GM23338 (cell line): ENCODE data around the gene INO80. TPM values are rescaled to one million over a fixed set of nuclear protein-coding genes. Genes with fewer than 3 reads are reported as not detected.

Experiments
- ATAC-seq: fragments of 200-7000 bp; cut with Tn5 transposase; 3 replicates; pipeline ENCODE4 v1.9.1; 2020
- DNase-seq: peaks from one replicate; pipeline ENCODE4 v3.0.0-alpha.2; 2015; ENCODE audit warnings: low spot score
- H2AFZ ChIP-seq: fragments of 200-600 bp; sonication (generic); 2 replicates; pipeline ENCODE4 v1.8.0; 2016; ENCODE audit warnings: antibody characterized with exemption, mild to moderate bottlenecking, moderate library complexity
- H3F3A ChIP-seq: fragments of 200-600 bp; sonication (generic); replicated peaks from 2 replicates; pipeline ENCODE4 v1.8.0; 2017; ENCODE audit warnings: antibody characterized with exemption, mixed run types, low read depth
- H3K27ac ChIP-seq: fragments of 200-600 bp; sonication (generic); 2 replicates; pipeline ENCODE4 v1.6.1; 2016; ENCODE audit warnings: low read depth
- H3K27me3 ChIP-seq: fragments of 200-600 bp; sonication (generic); 2 replicates; pipeline ENCODE4 v1.8.0; 2016; ENCODE audit warnings: mild to moderate bottlenecking, mixed run types, moderate library complexity; ENCODE audit not compliant: insufficient read depth
- H3K36me3 ChIP-seq: fragments of 200-600 bp; sonication (generic); 2 replicates; pipeline ENCODE4 v1.8.0; 2016; ENCODE audit warnings: mild to moderate bottlenecking; ENCODE audit not compliant: insufficient read depth
- H3K4me1 ChIP-seq: fragments of 200-600 bp; sonication (generic); 2 replicates; pipeline ENCODE4 v1.8.0; 2016; ENCODE audit warnings: mild to moderate bottlenecking, moderate library complexity; ENCODE audit not compliant: insufficient read depth
- H3K4me2 ChIP-seq: fragments of 200-600 bp; sonication (generic); 2 replicates; pipeline ENCODE4 v1.7.1; 2017; ENCODE audit warnings: mixed run types
- H3K4me3 ChIP-seq: fragments of 200-600 bp; sonication (generic); 2 replicates; pipeline ENCODE4 v1.6.1; 2016; ENCODE audit warnings: mixed run types
- H3K79me2 ChIP-seq: fragments of 200-600 bp; sonication (generic); replicated peaks from 2 replicates; pipeline ENCODE4 v1.8.0; 2017; ENCODE audit warnings: mild to moderate bottlenecking; ENCODE audit not compliant: insufficient read depth
- H3K9me2 ChIP-seq: fragments of 200-600 bp; sonication (generic); 2 replicates; pipeline ENCODE4 v1.8.0; 2017; ENCODE audit not compliant: insufficient read depth
- H4K20me1 ChIP-seq: fragments of 200-600 bp; sonication (generic); replicated peaks from 2 replicates; pipeline ENCODE4 v1.8.0; 2017; ENCODE audit warnings: mild to moderate bottlenecking; ENCODE audit not compliant: insufficient read depth
- H3K27ac Mint-ChIP-seq: 2 replicates; pipeline ENCODE4 v1.8.0; 2020; ENCODE audit warnings: inconsistent platforms, mild to moderate bottlenecking, moderate library complexity, mixed read lengths
- H3K27me3 Mint-ChIP-seq: 3 replicates; pipeline ENCODE4 v1.8.0; 2022; ENCODE audit warnings: low read depth, mild to moderate bottlenecking, moderate library complexity, mixed read lengths, inconsistent platforms; ENCODE audit not compliant: insufficient read depth, poor library complexity
- H3K36me3 Mint-ChIP-seq: 3 replicates; pipeline ENCODE4 v1.8.0; 2021; ENCODE audit warnings: low read depth, mild to moderate bottlenecking, inconsistent platforms, moderate library complexity, mixed read lengths
- H3K4me1 Mint-ChIP-seq: 3 replicates; pipeline ENCODE4 v1.8.0; 2020; ENCODE audit warnings: mild to moderate bottlenecking, inconsistent platforms, mixed read lengths
- H3K4me3 Mint-ChIP-seq: 3 replicates; pipeline ENCODE4 v1.8.0; 2021; ENCODE audit warnings: moderate library complexity, mild to moderate bottlenecking, inconsistent platforms, mixed read lengths
- H3K9me3 Mint-ChIP-seq: 3 replicates; pipeline ENCODE4 v1.8.0; 2020; ENCODE audit warnings: moderate library complexity, mild to moderate bottlenecking, inconsistent platforms, mixed read lengths
- CREB1 ChIP-seq: fragments of 250-450 bp; sonication (Bioruptor Pico); IDR thresholded peaks from 2 replicates; pipeline ENCODE4 v1.5.0; 2020; ENCODE audit warnings: low read depth, mild to moderate bottlenecking, moderate library complexity
- EZH2phosphoT487 ChIP-seq: fragments of 200-600 bp; sonication (generic); IDR thresholded peaks from one replicate; pipeline ENCODE4 v1.8.1; 2018; ENCODE audit warnings: antibody characterized with exemption; ENCODE audit not compliant: unreplicated experiment
- JUNB ChIP-seq: IDR thresholded peaks from one replicate; pipeline ENCODE4 v1.6.1; 2016; ENCODE audit warnings: antibody characterized with exemption; ENCODE audit not compliant: unreplicated experiment
- POLR2AphosphoS5 ChIP-seq: IDR thresholded peaks from 2 replicates; pipeline ENCODE4 v1.6.1; 2016; ENCODE audit warnings: antibody characterized with exemption, low read depth
- STAT1 ChIP-seq: IDR thresholded peaks from one replicate; pipeline ENCODE4 v1.6.1; 2016; ENCODE audit warnings: antibody characterized with exemption; ENCODE audit not compliant: unreplicated experiment
- ZNF114 ChIP-seq: fragments of 250-450 bp; sonication (Bioruptor Pico); IDR thresholded peaks from 2 replicates; pipeline ENCODE4 v1.5.0; 2020; ENCODE audit warnings: mild to moderate bottlenecking, moderate library complexity
- polyA plus RNA-seq: library from polyadenylated mRNA; unstranded; fragments of >200 nt; fragmentation: Nextera tagmentation; extraction: Ambion mirVana; gene quantifications from 2 replicates; pipeline ENCODE4 v1.2.1, GENCODE V29; 2016
- total RNA-seq: library from RNA; depleted of rRNA; stranded (reverse); fragments of >200 nt; shearing (Covaris generic); gene quantifications from 2 replicates; pipeline ENCODE4 v1.2.3, GENCODE V29; 2014
- TF ChIP-seq, protein P1 (sequence below): IDR thresholded peaks from one replicate; pipeline ENCODE4 v1.6.1; 2018; ENCODE audit warnings: antibody characterized with exemption; ENCODE audit not compliant: unreplicated experiment
- TF ChIP-seq, protein P2 (sequence below): fragments of 250-450 bp; sonication (Bioruptor Pico); IDR thresholded peaks from 2 replicates; pipeline ENCODE4 v1.5.0; 2020; ENCODE audit warnings: mild to moderate bottlenecking, moderate library complexity
- TF ChIP-seq, protein P3 (sequence below), 2 experiments: fragments of 200-600 bp in 1 of 2; sonication (generic) in 1 of 2; conservative IDR thresholded peaks; 2 replicates each; pipeline versions ENCODE4 v1.5.1 to v1.6.1; 2016 to 2017; ENCODE audit warnings: antibody characterized with exemption in 2 of 2, low read depth in 2 of 2, mild to moderate bottlenecking in 2 of 2, moderate library complexity in 1 of 2

The INO80 gene
- total and polyA plus RNA-seq, 2 experiments from 2014 or later = 6.5 to 24.9 TPM

GRCh38 chr15:41106947-41107346 lies 9.1 kb downstream of the INO80 start:
- no peaks in the 10 kb centered on the region for H3K4me1 ChIP-seq
- H3K9me2 ChIP-seq = no peaks in the 10 kb centered on the region
- Mint-ChIP-seq H3K27me3 (no peaks in the 10 kb centered on the region), H3K4me3 (no peak overlapping the region), H3K9me3 (no peaks in the 10 kb centered on the region), H3K27ac (no peak overlapping the region), H3K36me3 (peaks cover 17% of the 10 kb centered on the region), H3K4me1 (no peaks in the 10 kb centered on the region)
- ATAC-seq (no peak), DNase-seq (no peak)
- H2AFZ ChIP-seq = no peak overlapping the region
- H3K27me3 ChIP-seq = no peaks in the 10 kb centered on the region
- no peaks in the 10 kb centered on the region for H3F3A ChIP-seq
- no peak overlapping the region for H3K4me2 ChIP-seq
- TF ChIP-seq, protein P1, sequence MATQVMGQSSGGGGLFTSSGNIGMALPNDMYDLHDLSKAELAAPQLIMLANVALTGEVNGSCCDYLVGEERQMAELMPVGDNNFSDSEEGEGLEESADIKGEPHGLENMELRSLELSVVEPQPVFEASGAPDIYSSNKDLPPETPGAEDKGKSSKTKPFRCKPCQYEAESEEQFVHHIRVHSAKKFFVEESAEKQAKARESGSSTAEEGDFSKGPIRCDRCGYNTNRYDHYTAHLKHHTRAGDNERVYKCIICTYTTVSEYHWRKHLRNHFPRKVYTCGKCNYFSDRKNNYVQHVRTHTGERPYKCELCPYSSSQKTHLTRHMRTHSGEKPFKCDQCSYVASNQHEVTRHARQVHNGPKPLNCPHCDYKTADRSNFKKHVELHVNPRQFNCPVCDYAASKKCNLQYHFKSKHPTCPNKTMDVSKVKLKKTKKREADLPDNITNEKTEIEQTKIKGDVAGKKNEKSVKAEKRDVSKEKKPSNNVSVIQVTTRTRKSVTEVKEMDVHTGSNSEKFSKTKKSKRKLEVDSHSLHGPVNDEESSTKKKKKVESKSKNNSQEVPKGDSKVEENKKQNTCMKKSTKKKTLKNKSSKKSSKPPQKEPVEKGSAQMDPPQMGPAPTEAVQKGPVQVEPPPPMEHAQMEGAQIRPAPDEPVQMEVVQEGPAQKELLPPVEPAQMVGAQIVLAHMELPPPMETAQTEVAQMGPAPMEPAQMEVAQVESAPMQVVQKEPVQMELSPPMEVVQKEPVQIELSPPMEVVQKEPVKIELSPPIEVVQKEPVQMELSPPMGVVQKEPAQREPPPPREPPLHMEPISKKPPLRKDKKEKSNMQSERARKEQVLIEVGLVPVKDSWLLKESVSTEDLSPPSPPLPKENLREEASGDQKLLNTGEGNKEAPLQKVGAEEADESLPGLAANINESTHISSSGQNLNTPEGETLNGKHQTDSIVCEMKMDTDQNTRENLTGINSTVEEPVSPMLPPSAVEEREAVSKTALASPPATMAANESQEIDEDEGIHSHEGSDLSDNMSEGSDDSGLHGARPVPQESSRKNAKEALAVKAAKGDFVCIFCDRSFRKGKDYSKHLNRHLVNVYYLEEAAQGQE = no peak
- TF ChIP-seq ZNF114 (CRISPR knock-in tag) (no peak), CREB1 (no peak), STAT1 (no peak), JUNB (no peak), POLR2AphosphoS5 (no peak), EZH2phosphoT487 (no peak)
- TF ChIP-seq, protein P2, sequence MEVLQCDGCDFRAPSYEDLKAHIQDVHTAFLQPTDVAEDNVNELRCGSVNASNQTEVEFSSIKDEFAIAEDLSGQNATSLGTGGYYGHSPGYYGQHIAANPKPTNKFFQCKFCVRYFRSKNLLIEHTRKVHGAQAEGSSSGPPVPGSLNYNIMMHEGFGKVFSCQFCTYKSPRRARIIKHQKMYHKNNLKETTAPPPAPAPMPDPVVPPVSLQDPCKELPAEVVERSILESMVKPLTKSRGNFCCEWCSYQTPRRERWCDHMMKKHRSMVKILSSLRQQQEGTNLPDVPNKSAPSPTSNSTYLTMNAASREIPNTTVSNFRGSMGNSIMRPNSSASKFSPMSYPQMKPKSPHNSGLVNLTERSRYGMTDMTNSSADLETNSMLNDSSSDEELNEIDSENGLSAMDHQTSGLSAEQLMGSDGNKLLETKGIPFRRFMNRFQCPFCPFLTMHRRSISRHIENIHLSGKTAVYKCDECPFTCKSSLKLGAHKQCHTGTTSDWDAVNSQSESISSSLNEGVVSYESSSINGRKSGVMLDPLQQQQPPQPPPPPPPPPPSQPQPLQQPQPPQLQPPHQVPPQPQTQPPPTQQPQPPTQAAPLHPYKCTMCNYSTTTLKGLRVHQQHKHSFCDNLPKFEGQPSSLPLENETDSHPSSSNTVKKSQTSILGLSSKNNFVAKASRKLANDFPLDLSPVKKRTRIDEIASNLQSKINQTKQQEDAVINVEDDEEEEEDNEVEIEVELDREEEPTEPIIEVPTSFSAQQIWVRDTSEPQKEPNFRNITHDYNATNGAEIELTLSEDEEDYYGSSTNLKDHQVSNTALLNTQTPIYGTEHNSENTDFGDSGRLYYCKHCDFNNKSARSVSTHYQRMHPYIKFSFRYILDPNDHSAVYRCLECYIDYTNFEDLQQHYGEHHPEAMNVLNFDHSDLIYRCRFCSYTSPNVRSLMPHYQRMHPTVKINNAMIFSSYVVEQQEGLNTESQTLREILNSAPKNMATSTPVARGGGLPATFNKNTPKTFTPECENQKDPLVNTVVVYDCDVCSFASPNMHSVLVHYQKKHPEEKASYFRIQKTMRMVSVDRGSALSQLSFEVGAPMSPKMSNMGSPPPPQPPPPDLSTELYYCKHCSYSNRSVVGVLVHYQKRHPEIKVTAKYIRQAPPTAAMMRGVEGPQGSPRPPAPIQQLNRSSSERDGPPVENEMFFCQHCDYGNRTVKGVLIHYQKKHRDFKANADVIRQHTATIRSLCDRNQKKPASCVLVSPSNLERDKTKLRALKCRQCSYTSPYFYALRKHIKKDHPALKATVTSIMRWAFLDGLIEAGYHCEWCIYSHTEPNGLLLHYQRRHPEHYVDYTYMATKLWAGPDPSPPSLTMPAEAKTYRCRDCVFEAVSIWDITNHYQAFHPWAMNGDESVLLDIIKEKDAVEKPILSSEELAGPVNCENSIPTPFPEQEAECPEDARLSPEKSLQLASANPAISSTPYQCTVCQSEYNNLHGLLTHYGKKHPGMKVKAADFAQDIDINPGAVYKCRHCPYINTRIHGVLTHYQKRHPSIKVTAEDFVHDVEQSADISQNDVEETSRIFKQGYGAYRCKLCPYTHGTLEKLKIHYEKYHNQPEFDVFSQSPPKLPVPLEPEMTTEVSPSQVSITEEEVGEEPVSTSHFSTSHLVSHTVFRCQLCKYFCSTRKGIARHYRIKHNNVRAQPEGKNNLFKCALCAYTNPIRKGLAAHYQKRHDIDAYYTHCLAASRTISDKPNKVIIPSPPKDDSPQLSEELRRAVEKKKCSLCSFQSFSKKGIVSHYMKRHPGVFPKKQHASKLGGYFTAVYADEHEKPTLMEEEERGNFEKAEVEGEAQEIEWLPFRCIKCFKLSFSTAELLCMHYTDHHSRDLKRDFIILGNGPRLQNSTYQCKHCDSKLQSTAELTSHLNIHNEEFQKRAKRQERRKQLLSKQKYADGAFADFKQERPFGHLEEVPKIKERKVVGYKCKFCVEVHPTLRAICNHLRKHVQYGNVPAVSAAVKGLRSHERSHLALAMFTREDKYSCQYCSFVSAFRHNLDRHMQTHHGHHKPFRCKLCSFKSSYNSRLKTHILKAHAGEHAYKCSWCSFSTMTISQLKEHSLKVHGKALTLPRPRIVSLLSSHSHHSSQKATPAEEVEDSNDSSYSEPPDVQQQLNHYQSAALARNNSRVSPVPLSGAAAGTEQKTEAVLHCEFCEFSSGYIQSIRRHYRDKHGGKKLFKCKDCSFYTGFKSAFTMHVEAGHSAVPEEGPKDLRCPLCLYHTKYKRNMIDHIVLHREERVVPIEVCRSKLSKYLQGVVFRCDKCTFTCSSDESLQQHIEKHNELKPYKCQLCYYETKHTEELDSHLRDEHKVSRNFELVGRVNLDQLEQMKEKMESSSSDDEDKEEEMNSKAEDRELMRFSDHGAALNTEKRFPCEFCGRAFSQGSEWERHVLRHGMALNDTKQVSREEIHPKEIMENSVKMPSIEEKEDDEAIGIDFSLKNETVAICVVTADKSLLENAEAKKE (CRISPR knock-in tag) = no peak
- TF ChIP-seq, protein P3, sequence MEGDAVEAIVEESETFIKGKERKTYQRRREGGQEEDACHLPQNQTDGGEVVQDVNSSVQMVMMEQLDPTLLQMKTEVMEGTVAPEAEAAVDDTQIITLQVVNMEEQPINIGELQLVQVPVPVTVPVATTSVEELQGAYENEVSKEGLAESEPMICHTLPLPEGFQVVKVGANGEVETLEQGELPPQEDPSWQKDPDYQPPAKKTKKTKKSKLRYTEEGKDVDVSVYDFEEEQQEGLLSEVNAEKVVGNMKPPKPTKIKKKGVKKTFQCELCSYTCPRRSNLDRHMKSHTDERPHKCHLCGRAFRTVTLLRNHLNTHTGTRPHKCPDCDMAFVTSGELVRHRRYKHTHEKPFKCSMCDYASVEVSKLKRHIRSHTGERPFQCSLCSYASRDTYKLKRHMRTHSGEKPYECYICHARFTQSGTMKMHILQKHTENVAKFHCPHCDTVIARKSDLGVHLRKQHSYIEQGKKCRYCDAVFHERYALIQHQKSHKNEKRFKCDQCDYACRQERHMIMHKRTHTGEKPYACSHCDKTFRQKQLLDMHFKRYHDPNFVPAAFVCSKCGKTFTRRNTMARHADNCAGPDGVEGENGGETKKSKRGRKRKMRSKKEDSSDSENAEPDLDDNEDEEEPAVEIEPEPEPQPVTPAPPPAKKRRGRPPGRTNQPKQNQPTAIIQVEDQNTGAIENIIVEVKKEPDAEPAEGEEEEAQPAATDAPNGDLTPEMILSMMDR (conservative IDR thresholded peaks at IDR 0.05; ENCODE audit: low read depth in 2 of 2) = no peak
- peaks cover 19% of the 10 kb centered on the region for H4K20me1 ChIP-seq
- no peak overlapping the region for H3K27ac ChIP-seq
- peaks cover 100% of the 10 kb centered on the region for H3K79me2 ChIP-seq
- H3K4me3 ChIP-seq = no peak overlapping the region
- H3K36me3 ChIP-seq = no peaks in the 10 kb centered on the region
